IPS-15b (cell line): ENCODE measurements around the gene IRF2.

Source experiments
- H3K27me3 ChIP-seq: one replicate; pipeline ENCODE4 v1.6.1; 2013; ENCODE audit warnings: low read length; ENCODE audit not compliant: control insufficient read depth, insufficient read depth
- H3K36me3 ChIP-seq: one replicate; pipeline ENCODE4 v1.6.1; 2013; ENCODE audit warnings: low read length; ENCODE audit not compliant: control insufficient read depth, insufficient read depth
- H3K4me1 ChIP-seq: one replicate; pipeline ENCODE4 v1.6.1; 2013; ENCODE audit warnings: mild to moderate bottlenecking, low read length; ENCODE audit not compliant: control insufficient read depth, insufficient read depth
- H3K4me3 ChIP-seq: one replicate; pipeline ENCODE4 v1.5.1; 2013; ENCODE audit warnings: low read depth, low read length
- H3K9ac ChIP-seq: one replicate; pipeline ENCODE4 v1.6.1; 2013; ENCODE audit warnings: low read depth, mild to moderate bottlenecking, low read length
- H3K9me3 ChIP-seq: one replicate; pipeline ENCODE4 v1.6.1; 2013; ENCODE audit warnings: mild to moderate bottlenecking, low read length; ENCODE audit not compliant: control insufficient read depth, insufficient read depth

The IRF2 gene

DNA sequence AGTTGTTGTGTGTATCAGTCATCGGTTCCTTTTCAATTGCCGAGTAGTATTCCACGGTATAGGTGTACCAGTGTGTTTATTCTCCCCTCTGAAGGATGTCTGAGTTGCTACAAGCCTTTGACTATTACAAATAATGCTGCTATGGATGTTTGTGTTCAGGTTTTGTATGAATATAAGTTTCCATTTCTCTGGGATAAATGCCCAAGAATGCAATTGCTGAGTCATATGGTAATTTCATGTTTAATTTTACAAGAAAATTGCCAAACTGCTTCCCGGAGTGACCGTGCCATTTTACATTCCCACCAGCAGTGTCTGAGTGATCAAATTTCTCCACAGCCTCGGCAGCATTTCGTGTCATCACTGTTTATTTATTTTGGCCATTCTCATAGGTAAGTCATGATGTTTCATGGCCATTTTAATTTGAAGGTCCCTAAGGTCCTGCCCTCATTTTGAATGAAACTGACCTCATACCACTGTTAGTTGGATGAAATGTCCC, 73.9 kb downstream of the IRF2 start:
- Histone ChIP-seq H3K4me1 (peaks cover 24% of the 10 kb centered on the region), H3K27me3 (no peaks in the 10 kb centered on the region), H3K9me3 (no peaks in the 10 kb centered on the region), H3K36me3 (no peaks in the 10 kb centered on the region), H3K4me3 (no peak overlapping the region), H3K9ac (no peak overlapping the region)

DNA sequence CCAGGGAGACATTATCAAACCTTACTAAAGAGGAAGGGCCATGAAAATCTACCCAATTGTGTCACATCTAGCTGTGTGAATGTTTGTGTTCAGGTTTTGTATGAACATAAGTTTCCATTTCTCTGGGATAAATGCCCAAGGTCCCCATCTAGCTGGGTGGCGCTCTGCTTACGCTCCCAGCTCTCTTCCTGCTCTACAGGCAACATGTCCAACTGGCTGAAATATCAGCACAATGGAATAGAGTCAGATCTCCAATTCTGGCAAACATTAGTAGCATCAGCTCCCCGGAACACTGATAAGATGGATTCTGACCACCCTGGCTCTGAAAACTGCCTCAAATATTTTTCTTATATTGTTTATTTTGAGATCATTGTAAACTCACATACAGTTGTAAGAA, 74.8 kb downstream of the IRF2 start:
- H3K9me3 ChIP-seq: no peaks in the 10 kb centered on the region
- no peaks in the 10 kb centered on the region for H3K36me3 ChIP-seq
- H3K27me3 ChIP-seq: no peaks in the 10 kb centered on the region
- H3K9ac ChIP-seq: no peak overlapping the region
- peaks cover 24% of the 10 kb centered on the region for H3K4me1 ChIP-seq
- H3K4me3 ChIP-seq: no peak overlapping the region

DNA sequence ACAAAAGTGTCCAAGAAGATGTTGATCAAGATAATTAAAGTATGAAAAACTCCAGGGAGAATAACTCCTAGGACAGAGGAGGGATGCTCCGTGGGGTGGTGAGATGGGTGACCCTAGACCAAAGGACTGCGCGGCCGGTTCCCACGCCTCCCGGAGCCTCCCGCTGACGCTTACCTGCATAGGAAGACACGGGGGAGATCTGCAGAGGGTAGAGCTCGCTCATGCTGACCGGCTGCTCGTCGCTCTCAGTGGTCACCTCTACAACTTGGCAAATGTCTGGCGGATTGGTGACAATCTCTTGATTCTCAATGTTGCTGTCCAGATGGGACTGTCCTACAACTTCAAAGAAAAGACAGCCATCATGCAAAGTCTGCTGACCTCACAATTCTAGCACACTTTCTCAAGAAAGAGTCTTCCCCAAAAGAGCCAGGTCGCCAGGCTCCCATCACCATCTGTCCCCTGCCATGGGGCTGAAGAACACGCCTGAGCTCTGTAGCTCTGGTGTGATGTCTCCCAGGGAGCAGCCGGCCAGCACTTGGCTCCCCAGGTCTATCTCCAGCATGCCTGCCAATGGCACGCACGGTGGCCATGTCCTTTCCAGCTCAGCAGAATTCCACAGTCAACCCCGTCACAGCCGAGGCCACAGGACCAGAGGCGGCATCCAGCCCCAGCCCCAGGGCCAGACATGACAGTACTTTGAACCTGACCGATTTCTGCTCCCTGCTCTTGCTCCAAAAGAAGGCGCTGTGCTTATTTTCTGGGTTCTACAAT, 75.4 kb downstream of the IRF2 start:
- Histone ChIP-seq H3K36me3 (no peaks in the 10 kb centered on the region), H3K4me1 (peaks cover 24% of the 10 kb centered on the region), H3K9ac (no peak overlapping the region), H3K4me3 (no peak overlapping the region), H3K27me3 (no peaks in the 10 kb centered on the region), H3K9me3 (no peaks in the 10 kb centered on the region)

DNA sequence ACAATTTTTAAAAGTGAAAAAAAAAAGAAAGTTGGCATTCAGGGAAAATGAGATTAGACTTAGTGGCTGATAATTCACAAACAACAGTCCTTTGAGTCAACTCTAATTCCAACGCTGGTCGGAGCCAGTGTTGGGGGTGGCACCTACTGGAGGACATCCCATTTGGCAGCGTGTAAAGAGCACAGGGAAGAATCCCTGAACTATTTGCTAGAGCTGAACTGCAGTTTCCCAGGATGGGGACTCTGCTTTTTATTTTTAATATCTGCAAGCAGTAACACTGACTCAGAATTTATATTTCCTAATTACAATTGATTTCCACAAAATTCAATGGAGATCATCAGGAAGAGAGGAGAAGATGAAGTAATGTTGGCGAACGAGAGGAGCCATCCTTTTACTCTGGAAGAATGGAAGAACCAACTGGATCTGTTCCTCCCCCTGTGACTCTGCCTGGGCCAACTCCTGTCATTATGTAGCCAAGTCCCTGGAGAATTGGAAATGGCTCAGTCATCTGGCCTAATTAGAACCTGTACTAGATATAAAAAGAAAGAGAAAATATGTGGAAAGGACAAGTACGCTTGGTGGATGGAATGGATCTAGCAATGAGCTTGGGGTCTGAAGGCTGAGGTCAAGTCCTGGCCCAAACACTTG, 76.7 kb downstream of the IRF2 start:
- Histone ChIP-seq H3K9ac (no peak overlapping the region), H3K36me3 (no peaks in the 10 kb centered on the region), H3K27me3 (no peaks in the 10 kb centered on the region), H3K4me3 (no peak overlapping the region), H3K4me1 (peaks cover 17% of the 10 kb centered on the region), H3K9me3 (no peaks in the 10 kb centered on the region)

DNA sequence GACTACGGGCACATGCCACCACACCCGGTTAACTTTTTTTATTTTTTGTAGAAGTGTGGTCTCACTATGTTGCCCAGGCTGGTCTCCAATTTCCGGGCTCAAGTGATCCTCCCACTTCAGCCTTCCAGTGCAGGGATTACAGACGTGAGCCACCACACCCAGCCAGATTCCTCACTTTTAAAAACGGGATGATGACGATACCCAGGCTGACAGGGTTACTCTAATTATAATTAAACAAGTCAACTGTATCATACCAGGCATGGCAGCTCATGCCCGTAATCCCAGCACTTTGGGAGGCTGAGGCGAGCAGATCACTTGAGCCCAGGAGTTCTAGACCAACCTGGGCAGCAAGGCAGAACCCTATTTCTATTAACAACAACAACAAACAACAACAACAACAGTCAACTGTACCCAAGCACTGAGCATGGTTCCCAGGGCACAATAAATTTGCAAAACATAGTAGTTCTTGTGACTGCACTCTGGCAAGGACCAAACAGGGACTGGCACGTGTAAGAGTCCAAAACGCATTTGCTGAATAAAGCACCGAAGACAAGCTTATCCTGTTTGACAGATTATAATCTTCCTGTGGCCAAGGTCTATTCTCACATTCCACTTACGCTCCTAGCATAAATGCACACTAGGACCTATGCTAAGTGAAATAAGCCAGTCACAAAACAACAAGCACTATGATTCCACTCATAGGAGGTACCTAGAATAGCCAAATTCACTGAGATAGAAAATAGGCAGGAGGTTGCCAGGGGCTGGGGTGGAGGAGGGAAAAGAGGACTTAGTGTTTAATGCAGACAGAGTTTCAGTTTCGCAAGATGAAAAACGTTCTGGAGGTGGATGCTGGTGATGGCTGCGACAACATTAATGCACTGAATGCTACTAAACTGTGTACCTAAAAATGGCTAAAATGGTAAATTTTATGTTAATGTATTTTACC, 77.5 kb downstream of the IRF2 start:
- Histone ChIP-seq H3K9ac (no peak overlapping the region), H3K4me1 (peaks cover 9% of the 10 kb centered on the region)

DNA sequence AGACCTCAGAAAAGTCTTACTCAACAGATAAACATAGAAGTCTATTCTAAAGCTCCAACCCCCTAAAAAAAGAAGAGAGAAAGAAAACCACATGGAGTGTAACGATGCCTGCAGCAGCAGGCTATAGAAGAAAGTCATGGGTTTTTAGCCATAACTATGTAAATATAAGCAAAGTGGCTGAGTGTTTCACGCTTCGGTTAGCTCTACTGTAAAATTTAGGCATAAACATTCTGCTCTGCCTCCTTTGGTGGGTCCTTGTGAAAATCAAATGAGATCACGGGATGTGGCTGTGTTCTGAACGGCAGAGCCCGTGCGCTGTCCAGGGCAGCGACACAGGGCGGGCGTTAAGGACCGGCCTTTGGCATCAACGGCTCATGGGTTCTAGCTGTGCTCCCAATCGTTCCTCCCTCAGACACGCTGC, 78.4 kb downstream of the IRF2 start:
- Histone ChIP-seq H3K9me3 (no peaks in the 10 kb centered on the region), H3K4me3 (no peak overlapping the region), H3K27me3 (no peaks in the 10 kb centered on the region), H3K36me3 (peaks cover 5% of the 10 kb centered on the region), H3K9ac (no peak overlapping the region), H3K4me1 (peaks cover 3% of the 10 kb centered on the region)

More for the DNA sequence above, 77.5 kb downstream of the IRF2 start:
- no peaks in the 10 kb centered on the region for H3K27me3 ChIP-seq
- no peak overlapping the region for H3K4me3 ChIP-seq
- no peaks in the 10 kb centered on the region for H3K9me3 ChIP-seq
- no peaks in the 10 kb centered on the region for H3K36me3 ChIP-seq

DNA sequence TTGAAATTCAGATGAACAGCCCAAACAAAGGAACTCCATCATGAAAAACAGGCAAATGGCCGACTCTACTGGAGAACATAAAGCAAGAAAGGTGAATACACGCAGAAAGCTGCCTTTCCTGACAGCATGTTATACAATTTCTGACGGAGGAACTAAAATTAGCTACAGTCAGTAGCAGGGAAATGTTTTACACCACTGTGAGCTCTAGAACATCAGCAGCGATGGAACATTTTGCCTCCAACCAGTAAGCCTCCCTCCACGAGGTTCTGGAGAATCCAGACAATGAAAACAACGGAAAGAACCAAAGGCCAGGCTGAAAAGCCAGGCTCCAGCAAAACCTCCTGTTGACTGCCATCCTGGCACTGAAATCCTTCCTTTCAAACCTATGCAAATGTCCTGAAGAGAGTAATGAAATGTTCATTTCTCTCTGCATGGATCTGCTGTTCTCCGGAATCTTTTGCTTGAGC, 78.9 kb downstream of the IRF2 start:
- Histone ChIP-seq H3K4me3 (no peak overlapping the region), H3K4me1 (no peaks in the 10 kb centered on the region), H3K9me3 (no peaks in the 10 kb centered on the region), H3K27me3 (no peaks in the 10 kb centered on the region), H3K36me3 (peaks cover 5% of the 10 kb centered on the region), H3K9ac (no peak overlapping the region)

DNA sequence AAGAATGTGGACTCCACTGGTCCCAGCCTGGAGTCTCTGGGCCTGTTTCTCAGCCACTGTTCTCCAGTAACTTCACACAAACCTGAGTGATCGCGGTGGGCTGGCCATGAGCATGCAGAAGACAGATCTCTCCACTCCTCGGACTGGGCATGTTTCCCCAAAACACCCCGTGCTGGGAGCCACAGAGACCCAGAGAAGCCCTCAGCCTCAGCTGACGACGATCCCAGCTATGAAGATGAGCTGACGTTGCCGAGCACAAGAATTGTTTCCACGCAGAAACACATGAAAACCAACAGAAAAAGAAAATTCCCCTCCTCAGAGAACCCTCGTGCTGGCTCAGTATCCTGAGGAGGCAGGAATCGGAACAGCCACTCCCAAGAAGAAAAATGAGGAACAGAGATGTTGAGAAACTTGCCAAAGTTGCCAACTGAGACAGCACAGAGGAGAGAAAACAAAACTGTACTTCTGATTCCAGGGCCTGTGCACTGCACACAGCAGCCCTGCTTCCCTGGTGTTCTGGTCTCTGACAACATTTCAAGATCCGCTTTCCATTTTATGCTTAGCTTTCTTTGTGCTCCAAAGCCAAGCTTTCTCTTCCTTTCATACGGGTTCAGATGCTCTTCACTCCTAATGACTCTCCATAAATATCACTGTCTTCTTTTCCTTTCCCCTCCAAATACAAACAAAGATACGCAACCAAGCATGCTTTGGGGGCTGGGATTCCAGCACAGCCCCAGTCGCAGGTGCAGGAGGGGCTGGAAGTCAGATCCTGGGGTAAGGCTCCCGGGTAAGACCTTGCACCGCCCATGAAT, 81.4 kb downstream of the IRF2 start:
- peaks cover 10% of the 10 kb centered on the region for H3K36me3 ChIP-seq
- H3K27me3 ChIP-seq: no peaks in the 10 kb centered on the region
- no peak overlapping the region for H3K4me3 ChIP-seq
- no peak overlapping the region for H3K9ac ChIP-seq
- H3K4me1 ChIP-seq: peaks cover 11% of the 10 kb centered on the region
- H3K9me3 ChIP-seq: no peaks in the 10 kb centered on the region

DNA sequence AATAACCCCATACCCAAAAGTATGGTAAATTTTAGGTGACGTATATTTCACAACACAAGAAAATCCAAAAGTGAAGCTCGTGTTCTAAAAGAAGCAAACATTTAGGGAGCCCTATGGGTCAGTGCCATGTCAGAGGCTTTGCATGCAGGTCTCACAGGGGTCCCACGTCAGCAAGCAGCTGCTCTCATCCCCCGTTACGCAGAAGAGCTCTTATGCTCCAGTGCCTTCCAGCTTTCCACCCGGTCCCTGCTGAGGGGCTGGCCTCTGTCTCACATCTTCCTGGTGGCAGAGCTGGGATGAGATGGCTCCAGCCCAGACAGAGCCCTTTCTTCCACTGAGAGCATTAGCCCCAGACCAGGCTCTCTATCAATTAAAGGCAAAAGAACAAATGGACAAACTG, 82.0 kb downstream of the IRF2 start:
- H3K27me3 ChIP-seq: no peaks in the 10 kb centered on the region
- no peak overlapping the region for H3K4me3 ChIP-seq
- peaks cover 10% of the 10 kb centered on the region for H3K36me3 ChIP-seq
- no peaks in the 10 kb centered on the region for H3K9me3 ChIP-seq
- peaks cover 11% of the 10 kb centered on the region for H3K4me1 ChIP-seq
- no peak overlapping the region for H3K9ac ChIP-seq

DNA sequence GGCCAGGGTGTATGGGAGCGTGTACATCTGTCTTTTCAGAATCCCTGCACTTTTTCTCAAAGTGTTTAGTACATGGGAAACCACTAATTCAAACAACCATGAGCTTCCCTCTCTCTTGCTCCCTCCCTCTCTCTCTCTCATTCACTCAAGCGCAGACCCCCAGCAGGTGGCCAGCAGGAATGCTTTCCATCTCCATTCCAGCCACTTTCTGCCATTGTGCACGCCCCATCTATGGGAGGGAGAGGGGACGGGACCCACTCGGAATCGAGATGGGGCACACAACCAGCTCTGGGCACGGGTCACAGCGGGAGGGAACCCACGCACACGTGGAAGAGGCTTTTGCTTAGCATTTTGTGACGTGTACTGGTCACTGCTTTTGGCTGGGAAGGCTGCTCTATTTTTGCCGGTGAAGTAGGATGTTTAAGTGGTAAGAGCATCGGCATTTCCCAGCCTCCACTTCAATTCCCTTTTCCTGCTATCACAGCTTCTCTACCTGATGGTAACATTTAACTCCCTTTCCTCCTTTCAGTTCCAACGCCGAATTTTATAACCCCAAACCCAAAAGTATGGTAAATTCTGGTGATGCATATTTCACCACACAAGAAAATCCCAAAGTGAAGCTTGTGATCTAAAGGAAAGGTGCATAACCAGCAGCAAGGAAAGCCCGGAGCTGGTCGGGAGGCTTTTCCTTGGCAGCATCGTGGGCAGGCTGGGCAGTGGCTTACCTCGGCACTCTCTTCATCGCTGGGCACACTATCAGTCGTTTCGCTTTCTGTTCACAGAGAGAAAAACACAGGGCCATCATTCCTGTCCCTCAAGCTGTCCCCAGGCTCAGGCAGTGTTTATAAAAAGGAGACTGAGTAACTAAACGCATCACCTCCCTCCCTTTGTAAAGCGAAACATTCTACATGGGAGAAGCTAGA, 84.1 kb downstream of the IRF2 start:
- Histone ChIP-seq H3K9ac (no peak overlapping the region), H3K36me3 (peaks cover 10% of the 10 kb centered on the region), H3K4me1 (peaks cover 29% of the 10 kb centered on the region), H3K4me3 (peak overlapping the region; percentile 12), H3K27me3 (no peaks in the 10 kb centered on the region), H3K9me3 (no peaks in the 10 kb centered on the region)
